ENCODE results near the gene CHN1. TPM values are rescaled to one million over a fixed set of nuclear protein-coding genes. Genes with fewer than 3 reads are reported as not detected.

CHN1 gene
- total RNA-seq, 1 experiment from 2014 or later = not detected

Small RNAs within 50 kb of the gene (small RNA-seq; reads per million reads assigned to genes)
- gene RNU6-1290P = not detected
- not detected for gene RNU6-763P

Other genes starting within 250 kb of the CHN1 start
- not detected in 2 replicates for gene CHRNA1, start 240.9 kb downstream of the CHN1 start, total RNA-seq (2014; rRNA removed; shearing (Covaris generic))
- 14.6 and 16.4 TPM in 2 replicates for gene ATF2, start 162.8 kb upstream of the CHN1 start, total RNA-seq (2014; rRNA removed; shearing (Covaris generic))
- gene ATP5MC3, start 176.3 kb upstream of the CHN1 start, total RNA-seq (2014; rRNA removed; shearing (Covaris generic)) = 108 and 131 TPM in 2 replicates

Measured in HT-29 (cell line).